HEK293 (cell line): Measurements from ENCODE around the gene FRMD4A.
A peak's percentile ranks its signal among the peaks of the same experiment; 100 is the strongest.

Experiments
- CTCF ChIA-PET: fragments of 350-600 bp; formaldehyde crosslinking; extraction: SDS; loops from one replicate; lab custom pipeline; 2021; ENCODE audit warnings: antibody characterized with exemption; lab: Yijun Ruan, JAX
- POLR2A ChIA-PET: fragments of 300-600 bp; formaldehyde crosslinking; extraction: SDS; loops from one replicate; lab custom pipeline; 2020; ENCODE audit warnings: antibody characterized with exemption, inconsistent platforms; lab: Yijun Ruan, JAX
- H3K27ac ChIP-seq: fragments of 200-500 bp; sonication (Bioruptor generic); 2 replicates; pipeline ENCODE4 v1.5.1; 2014; ENCODE audit warnings: low read depth, low read length, control low read depth, inconsistent platforms; ENCODE audit errors: extremely low read depth
- H3K36me3 ChIP-seq, 2 experiments: fragments of 200-500 bp in 1 of 2; sonication (Bioruptor generic) in 1 of 2; 1 replicate in 1 of 2; 2 replicates in 1 of 2; pipeline ENCODE4 v1.5.1; 2014 to 2017; ENCODE audit warnings: inconsistent platforms in 2 of 2, low read length in 2 of 2; ENCODE audit not compliant: control insufficient read depth in 2 of 2, insufficient read depth in 1 of 2
- H3K4me1 ChIP-seq: fragments of 200-500 bp; sonication (Bioruptor generic); 2 replicates; pipeline ENCODE4 v1.5.1; 2014; ENCODE audit warnings: mild to moderate bottlenecking, low read length, inconsistent platforms; ENCODE audit not compliant: control insufficient read depth, insufficient read depth
- H3K4me3 ChIP-seq: 2 replicates; pipeline ENCODE4 v1.5.1; 2011; ENCODE audit warnings: low read depth, mild to moderate bottlenecking, control low read depth, low read length, moderate library complexity
- H3K9me3 ChIP-seq: fragments of 200-500 bp; sonication (Bioruptor generic); 2 replicates; pipeline ENCODE4 v1.5.1; 2014; ENCODE audit warnings: low read depth, low read length, inconsistent platforms; ENCODE audit not compliant: control insufficient read depth, insufficient read depth
- IKZF3 ChIP-seq: fragments of 450-650 bp; IDR thresholded peaks from 2 replicates; pipeline ENCODE4 v1.5.0; 2018; ENCODE audit warnings: missing biosample characterization, mild to moderate bottlenecking, missing genetic modification characterization, moderate library complexity
- INSM2 ChIP-seq: fragments of 450-650 bp; formaldehyde crosslinking; IDR thresholded peaks from 2 replicates; pipeline ENCODE4 v1.5.1; 2016; ENCODE audit warnings: missing biosample characterization, missing genetic modification characterization
- KLF1 ChIP-seq: fragments of 450-650 bp; formaldehyde crosslinking; IDR thresholded peaks from 2 replicates; pipeline ENCODE4 v1.5.1; 2016; ENCODE audit warnings: missing biosample characterization, missing genetic modification characterization
- MEIS1 ChIP-seq: sonication (generic); formaldehyde crosslinking; IDR thresholded peaks from 2 replicates; pipeline ENCODE4 v1.8.1; 2022; ENCODE audit warnings: missing genetic modification reagents, mild to moderate bottlenecking, borderline replicate concordance
- PRDM6 ChIP-seq: fragments of 450-650 bp; formaldehyde crosslinking; IDR thresholded peaks from 2 replicates; pipeline ENCODE4 v1.5.1; 2017; ENCODE audit warnings: missing biosample characterization, missing genetic modification characterization
- ZBTB10 ChIP-seq: fragments of 450-650 bp; formaldehyde crosslinking; IDR thresholded peaks from 2 replicates; pipeline ENCODE4 v1.5.1; 2016; ENCODE audit warnings: missing biosample characterization, missing genetic modification characterization
- ZBTB21 ChIP-seq: fragments of 450-650 bp; formaldehyde crosslinking; IDR thresholded peaks from 2 replicates; pipeline ENCODE4 v1.5.1; 2017; ENCODE audit warnings: missing biosample characterization, missing genetic modification characterization
- ZFHX2 ChIP-seq: fragments of 450-650 bp; formaldehyde crosslinking; conservative IDR thresholded peaks from 2 replicates; pipeline ENCODE4 v1.5.1; 2016; ENCODE audit warnings: missing biosample characterization, missing genetic modification characterization
- ZNF114 ChIP-seq: fragments of 450-650 bp; formaldehyde crosslinking; IDR thresholded peaks from 2 replicates; pipeline ENCODE4 v1.5.0; 2017; ENCODE audit warnings: missing biosample characterization, missing genetic modification characterization
- ZNF157 ChIP-seq: fragments of 450-650 bp; formaldehyde crosslinking; IDR thresholded peaks from 2 replicates; pipeline ENCODE4 v1.5.1; 2016; ENCODE audit warnings: missing biosample characterization, missing genetic modification characterization
- ZNF221 ChIP-seq: fragments of 450-650 bp; formaldehyde crosslinking; IDR thresholded peaks from 2 replicates; pipeline ENCODE4 v1.5.1; 2017; ENCODE audit warnings: missing biosample characterization, missing genetic modification characterization, borderline replicate concordance
- ZNF341 ChIP-seq: fragments of 450-650 bp; formaldehyde crosslinking; IDR thresholded peaks from 2 replicates; pipeline ENCODE4; 2016; ENCODE audit warnings: low read depth, missing biosample characterization, missing genetic modification characterization
- ZNF449 ChIP-seq: fragments of 450-650 bp; formaldehyde crosslinking; IDR thresholded peaks from 2 replicates; pipeline ENCODE4 v1.5.1; 2017; ENCODE audit warnings: missing biosample characterization, mild to moderate bottlenecking, missing genetic modification characterization, moderate library complexity
- ZNF544 ChIP-seq: fragments of 450-650 bp; formaldehyde crosslinking; IDR thresholded peaks from 2 replicates; pipeline ENCODE4 v1.5.0; 2017; ENCODE audit warnings: missing biosample characterization, missing genetic modification characterization
- ZNF596 ChIP-seq: fragments of 450-650 bp; IDR thresholded peaks from 2 replicates; pipeline ENCODE4 v1.5.0; 2018; ENCODE audit warnings: missing biosample characterization, mild to moderate bottlenecking, missing genetic modification characterization, moderate library complexity
- ZNF677 ChIP-seq: fragments of 450-650 bp; IDR thresholded peaks from 2 replicates; pipeline ENCODE4 v1.5.0; 2018; ENCODE audit warnings: missing biosample characterization, mild to moderate bottlenecking, missing genetic modification characterization, moderate library complexity
- ZSCAN23 ChIP-seq: fragments of 450-650 bp; formaldehyde crosslinking; IDR thresholded peaks from 2 replicates; pipeline ENCODE4 v1.5.1; 2016; ENCODE audit warnings: missing biosample characterization, missing genetic modification characterization
- ZSCAN4 ChIP-seq: fragments of 450-650 bp; formaldehyde crosslinking; IDR thresholded peaks from 2 replicates; pipeline ENCODE4 v1.5.1; 2017; ENCODE audit warnings: missing biosample characterization, missing genetic modification characterization
- ZXDB ChIP-seq: fragments of 450-650 bp; formaldehyde crosslinking; IDR thresholded peaks from 2 replicates; pipeline ENCODE4 v1.5.1; 2016; ENCODE audit warnings: missing biosample characterization, missing genetic modification characterization

FRMD4A gene

GRCh38 chr10:13707156-13707881 is 623.4 kb downstream of the FRMD4A start (continued):
- TF ChIP-seq ZXDB (tag by site-specific recombination), result 0 out of 2 replicates have a peak, but pooled peaks have one; percentile 17
- peak; percentile 62 for TF ChIP-seq IKZF3 (tag by site-specific recombination)
- no peak for TF ChIP-seq ZBTB21 (tag by site-specific recombination)
- no peak for TF ChIP-seq ZNF596 (tag by site-specific recombination)
- no peak for TF ChIP-seq ZBTB10
- no peak for TF ChIP-seq ZNF544
- no peak for TF ChIP-seq ZSCAN23
- TF ChIP-seq MEIS1 (CRISPR knock-in tag), result no peak
- peak; percentile 94 for TF ChIP-seq ZFHX2
- no peak for TF ChIP-seq ZNF449 (tag by site-specific recombination)
- peak; percentile 58 for TF ChIP-seq ZNF341 (tag by site-specific recombination)
- no peak for TF ChIP-seq ZNF221
- TF ChIP-seq PRDM6 (tag by site-specific recombination), result no peak
- TF ChIP-seq ZNF157 (tag by site-specific recombination), result no peak
- peak; percentile 42; the same call in 1 of the 2 replicates for TF ChIP-seq KLF1 (tag by site-specific recombination)
- no peak for TF ChIP-seq INSM2 (tag by site-specific recombination)
- TF ChIP-seq ZNF677 (tag by site-specific recombination), result no peak

- POLR2A ChIA-PET, result interaction anchor here (0.9 to 1.5 kb wide), 2 partner anchors 11 to 22 kb away, joined by 3 to 8 read pairs; no protein-coding TSS in a partner anchor
- Histone ChIP-seq H3K4me1 (no peaks in the 10 kb centered on the region; the same call in 1 of the 2 replicates), H3K27ac (no peak overlapping the region), H3K4me3 (peak overlapping the region; percentile 28), H3K36me3 (no peaks in the 10 kb centered on the region), H3K9me3 (no peaks in the 10 kb centered on the region)
- CTCF ChIA-PET, result interaction anchor here (0.7 kb wide), 1 partner anchor 65 kb away, joined by 3 read pairs; no protein-coding TSS in a partner anchor
- TF ChIP-seq ZSCAN4 (tag by site-specific recombination) (peak; percentile 7), ZNF114 (no peak)
Measured at GRCh38 chr10:13706604-13707003, 624.1 kb downstream of the FRMD4A start.
